ENCODE results near the gene UBA5. TPM values are rescaled to one million over a fixed set of nuclear protein-coding genes. Genes with fewer than 3 reads are reported as not detected.
"Not testable (repeated sequence)": the region's sequence is repeated elsewhere in the genome, so short reads cannot be mapped to it uniquely, and the experiment has no call there.

The UBA5 gene
- polyA plus RNA-seq (2013), result 27.2 and 29.9 TPM in 2 replicates

- H2BK12ac ChIP-seq (ENCODE audit: low read length), result peak within 1 kb of the TSS; percentile 51
- peak within 1 kb of the TSS; percentile 100 for H3K4me2 ChIP-seq (ENCODE audit: low read length)
- H3K4me3 ChIP-seq (ENCODE audit: low read depth, low read length), result peak within 1 kb of the TSS; percentile 98
- peak within 1 kb of the TSS; percentile 95 for H3K4ac ChIP-seq (ENCODE audit: low read depth, low read length)
- H3K14ac ChIP-seq (ENCODE audit: low read length), result peak within 1 kb of the TSS; percentile 100
- no peaks in the 10 kb centered on the region for H3K27me3 ChIP-seq (ENCODE audit: insufficient read depth, low read length)
- peak within 1 kb of the TSS; percentile 95 for H4K91ac ChIP-seq (ENCODE audit: low read depth, low read length)
- peak; percentile 30 to 66 for DNase-seq
- H4K8ac ChIP-seq (ENCODE audit: low read depth, low read length), result peak within 1 kb of the TSS; percentile 100
- H3K9me3 ChIP-seq (ENCODE audit: insufficient read depth, low read depth, low read length), result no peaks in the 10 kb centered on the region
- peak within 1 kb of the TSS; percentile 95 for H2BK120ac ChIP-seq (ENCODE audit: insufficient read depth, low read length, poor library complexity)
- WGBS (ENCODE audit: extremely low coverage, insufficient coverage, insufficient read length), result no CpG with 5 or more reads among the region's 64 CpGs
- peaks cover 0 to 2% of the 10 kb centered on the region in 2 experiments for H3K4me1 ChIP-seq (ENCODE audit: control insufficient read depth in 1 of 2, insufficient read depth in 2 of 2, low read length in 2 of 2)
- peak within 1 kb of the TSS; percentile 99 for H3K18ac ChIP-seq (ENCODE audit: low read length)
- peak within 1 kb of the TSS; percentile 99 for H4K12ac ChIP-seq (ENCODE audit: low read depth, low read length)
- no peaks in the 10 kb centered on the region for H3K36me3 ChIP-seq (ENCODE audit: control insufficient read depth in 1 of 2, insufficient read depth in 2 of 2, low read length in 2 of 2)
- H2AK5ac ChIP-seq (ENCODE audit: low read length), result no peak within 1 kb of the TSS
- H3K27ac ChIP-seq (ENCODE audit: low read depth, low read length), result peak within 1 kb of the TSS; percentile 74
- H2AFZ ChIP-seq (ENCODE audit: insufficient read depth, low read length, poor library complexity), result peak within 1 kb of the TSS; percentile 99
- peak within 1 kb of the TSS; percentile 89 for H3K9ac ChIP-seq (ENCODE audit: low read length)
- peaks cover 5% of the 10 kb centered on the region for H3K79me2 ChIP-seq (ENCODE audit: control insufficient read depth, insufficient read depth, low read length, poor library complexity)
- peak within 1 kb of the TSS; percentile 87 for H2BK5ac ChIP-seq (ENCODE audit: low read depth, low read length, poor library complexity)
- no peak within 1 kb of the TSS for H3K23ac ChIP-seq (ENCODE audit: low read length)
- H3K79me1 ChIP-seq (ENCODE audit: low read length), result peaks cover 8% of the 10 kb centered on the region
Measured at GRCh38 chr3:132660052-132660810, at the start of gene UBA5. Gene UBA5, plus strand, starts transcription at chr3:132660329. Its CDS starts 209 bp downstream, at chr3:132660538.

- H3K79me1 ChIP-seq (ENCODE audit: low read length); H4K12ac ChIP-seq (ENCODE audit: low read depth, low read length); H2AK5ac ChIP-seq (ENCODE audit: low read length); H3K4ac ChIP-seq (ENCODE audit: low read depth, low read length); H3K4me2 ChIP-seq (ENCODE audit: low read length); H4K8ac ChIP-seq (ENCODE audit: low read depth, low read length); H3K27ac ChIP-seq (ENCODE audit: low read depth, low read length); H2BK120ac ChIP-seq (ENCODE audit: insufficient read depth, low read length, poor library complexity); H3K18ac ChIP-seq (ENCODE audit: low read length); H3K36me3 ChIP-seq (ENCODE audit: control insufficient read depth in 1 of 2, insufficient read depth in 2 of 2, low read length in 2 of 2); H3K4me1 ChIP-seq (ENCODE audit: control insufficient read depth in 1 of 2, insufficient read depth in 2 of 2, low read length in 2 of 2); H3K27me3 ChIP-seq (ENCODE audit: insufficient read depth, low read length); DNase-seq; H3K9ac ChIP-seq (ENCODE audit: low read length); H3K9me3 ChIP-seq (ENCODE audit: insufficient read depth, low read depth, low read length); H3K14ac ChIP-seq (ENCODE audit: low read length); H3K79me2 ChIP-seq (ENCODE audit: control insufficient read depth, insufficient read depth, low read length, poor library complexity); H2BK5ac ChIP-seq (ENCODE audit: low read depth, low read length, poor library complexity); H4K91ac ChIP-seq (ENCODE audit: low read depth, low read length); H3K23ac ChIP-seq (ENCODE audit: low read length); H2BK12ac ChIP-seq (ENCODE audit: low read length); H2AFZ ChIP-seq (ENCODE audit: insufficient read depth, low read length, poor library complexity); H3K4me3 ChIP-seq (ENCODE audit: low read depth, low read length): not testable (repeated sequence)
- WGBS (ENCODE audit: extremely low coverage, insufficient coverage, insufficient read length), result no CpG with 5 or more reads among the region's 3 CpGs
Measured at GRCh38 chr3:132615301-132615700, 44.8 kb upstream of the UBA5 start.

- Histone ChIP-seq H3K4ac (ENCODE audit: low read depth, low read length) (no peak overlapping the region), H2BK5ac (ENCODE audit: low read depth, low read length, poor library complexity) (no peak overlapping the region), H3K79me2 (ENCODE audit: control insufficient read depth, insufficient read depth, low read length, poor library complexity) (no peaks in the 10 kb centered on the region), H3K9ac (ENCODE audit: low read length) (no peak overlapping the region), H2AK5ac (ENCODE audit: low read length) (no peak overlapping the region), H2BK120ac (ENCODE audit: insufficient read depth, low read length, poor library complexity) (no peak overlapping the region), H3K4me3 (ENCODE audit: low read depth, low read length) (no peak overlapping the region), H3K9me3 (ENCODE audit: insufficient read depth, low read depth, low read length) (no peaks in the 10 kb centered on the region), H4K91ac (ENCODE audit: low read depth, low read length) (no peak overlapping the region), H4K8ac (ENCODE audit: low read depth, low read length) (no peak overlapping the region), H3K27me3 (ENCODE audit: insufficient read depth, low read length) (no peaks in the 10 kb centered on the region), H3K18ac (ENCODE audit: low read length) (no peak overlapping the region), H3K27ac (ENCODE audit: low read depth, low read length) (no peak overlapping the region), H3K14ac (ENCODE audit: low read length) (no peak overlapping the region), H3K36me3 (ENCODE audit: control insufficient read depth in 1 of 2, insufficient read depth in 2 of 2, low read length in 2 of 2) (no peaks in the 10 kb centered on the region), H3K4me1 (ENCODE audit: control insufficient read depth in 1 of 2, insufficient read depth in 2 of 2, low read length in 2 of 2) (no peaks in the 10 kb centered on the region), H2AFZ (ENCODE audit: insufficient read depth, low read length, poor library complexity) (no peak overlapping the region), H3K79me1 (ENCODE audit: low read length) (no peaks in the 10 kb centered on the region), H4K12ac (ENCODE audit: low read depth, low read length) (no peak overlapping the region), H3K4me2 (ENCODE audit: low read length) (no peak overlapping the region), H2BK12ac (ENCODE audit: low read length) (no peak overlapping the region), H3K23ac (ENCODE audit: low read length) (no peak overlapping the region)
- WGBS (ENCODE audit: extremely low coverage, insufficient coverage, insufficient read length), result no CpG with 5 or more reads among the region's 3 CpGs
- no peak for DNase-seq
Measured at GRCh38 chr3:132615881-132616280, 44.2 kb upstream of the UBA5 start.

GRCh38 chr3:132616780-132617179 lies 43.3 kb upstream of the UBA5 start:
- Histone ChIP-seq H3K23ac (ENCODE audit: low read length) (no peak overlapping the region), H2BK120ac (ENCODE audit: insufficient read depth, low read length, poor library complexity) (no peak overlapping the region), H3K79me2 (ENCODE audit: control insufficient read depth, insufficient read depth, low read length, poor library complexity) (no peaks in the 10 kb centered on the region), H3K9ac (ENCODE audit: low read length) (no peak overlapping the region), H2BK12ac (ENCODE audit: low read length) (no peak overlapping the region), H3K79me1 (ENCODE audit: low read length) (no peaks in the 10 kb centered on the region), H3K4me2 (ENCODE audit: low read length) (no peak overlapping the region), H3K9me3 (ENCODE audit: insufficient read depth, low read depth, low read length) (no peaks in the 10 kb centered on the region), H4K12ac (ENCODE audit: low read depth, low read length) (no peak overlapping the region), H3K4me1 (ENCODE audit: control insufficient read depth in 1 of 2, insufficient read depth in 2 of 2, low read length in 2 of 2) (no peaks in the 10 kb centered on the region), H4K91ac (ENCODE audit: low read depth, low read length) (no peak overlapping the region), H2BK5ac (ENCODE audit: low read depth, low read length, poor library complexity) (no peak overlapping the region), H3K4ac (ENCODE audit: low read depth, low read length) (no peak overlapping the region), H3K18ac (ENCODE audit: low read length) (no peak overlapping the region), H2AK5ac (ENCODE audit: low read length) (no peak overlapping the region), H3K27ac (ENCODE audit: low read depth, low read length) (no peak overlapping the region), H2AFZ (ENCODE audit: insufficient read depth, low read length, poor library complexity) (no peak overlapping the region), H3K14ac (ENCODE audit: low read length) (no peak overlapping the region), H3K27me3 (ENCODE audit: insufficient read depth, low read length) (no peaks in the 10 kb centered on the region), H3K36me3 (ENCODE audit: control insufficient read depth in 1 of 2, insufficient read depth in 2 of 2, low read length in 2 of 2) (no peaks in the 10 kb centered on the region), H3K4me3 (ENCODE audit: low read depth, low read length) (no peak overlapping the region), H4K8ac (ENCODE audit: low read depth, low read length) (no peak overlapping the region)
- DNase-seq, result no peak
- WGBS (ENCODE audit: extremely low coverage, insufficient coverage, insufficient read length), result no CpG with 5 or more reads among the region's 1 CpG
